ENCODE results near the gene NHSL2. TPM values are rescaled to one million over a fixed set of nuclear protein-coding genes. Genes with fewer than 3 reads are reported as not detected.

NHSL2 gene
- polyA plus RNA-seq, 1 of the 3 experiments (the other 2 are of a cell fraction) = 0.61 TPM

- no peak for TF ChIP-seq MAX (IDR thresholded peaks at IDR 0.05; ENCODE audit: low read depth)
- no peak for TF ChIP-seq EZH2phosphoT487 (IDR thresholded peaks at IDR 0.05; ENCODE audit: borderline replicate concordance, low read depth)
- no peak for TF ChIP-seq NFIC (IDR thresholded peaks at IDR 0.05; ENCODE audit: borderline replicate concordance)
- no peak for TF ChIP-seq MXI1 (IDR thresholded peaks at IDR 0.05; ENCODE audit: low read depth, low read length)
These were observed 269.9 kb downstream of the NHSL2 start (continued) for GRCh38 chrX:72180539-72180938.

- CTCF ChIA-PET = interaction anchor here (0.7 to 1.7 kb wide), 10 partner anchors 12 to 183 kb away, joined by 3 to 6 read pairs (median 4); partner anchors contain the start of gene RPS4X
- no peak for TF ChIP-seq FOXM1 (IDR thresholded peaks at IDR 0.05; ENCODE audit: low read depth)
- no peak for TF ChIP-seq RCOR1 (IDR thresholded peaks at IDR 0.05; ENCODE audit: low read length)
- no peak for TF ChIP-seq NFIC (IDR thresholded peaks at IDR 0.05; ENCODE audit: borderline replicate concordance)
- TF ChIP-seq REST (IDR thresholded peaks at IDR 0.05; ENCODE audit: low read depth, low read length) = no peak
- TF ChIP-seq YY1 (IDR thresholded peaks at IDR 0.05; ENCODE audit: low read depth) = peak; percentile 78; the same call in 1 of the 2 replicates
- TF ChIP-seq EP300 (IDR thresholded peaks at IDR 0.05; ENCODE audit: borderline replicate concordance in 1 of 2, low read depth in 1 of 2, low read length in 1 of 2) = no peak; a peak in 1 of 4 replicates
- no peak for TF ChIP-seq USF2 (IDR thresholded peaks at IDR 0.05; ENCODE audit: borderline replicate concordance, low read depth, low read length)
- peak; percentile 60; the same call in 1 of the 2 replicates for TF ChIP-seq GABPA (IDR thresholded peaks at IDR 0.05; ENCODE audit: low read depth)
- TF ChIP-seq NRF1 (IDR thresholded peaks at IDR 0.05; ENCODE audit: low read depth, low read length) = peak; percentile 45; the same call in 1 of the 2 replicates
- no peak for TF ChIP-seq USF1 (IDR thresholded peaks at IDR 0.05; ENCODE audit: borderline replicate concordance, low read depth)
- TF ChIP-seq PBX3 (IDR thresholded peaks at IDR 0.05) = no peak
- no peak for TF ChIP-seq RFX5 (IDR thresholded peaks at IDR 0.05; ENCODE audit: low read length)
- TF ChIP-seq MAX (IDR thresholded peaks at IDR 0.05; ENCODE audit: low read depth) = peak; percentile 44; the same call in 1 of the 2 replicates
- TF ChIP-seq IRF3 (IDR thresholded peaks at IDR 0.05; ENCODE audit: low read depth, low read length) = peak; percentile 40; the same call in 1 of the 2 replicates
- TF ChIP-seq SIN3A (IDR thresholded peaks at IDR 0.05; ENCODE audit: borderline replicate concordance, low read depth, low read length) = peak; percentile 71; the same call in 1 of the 2 replicates
- peak; percentile 67 for TF ChIP-seq TAF1 (IDR thresholded peaks at IDR 0.05; ENCODE audit: borderline replicate concordance, low read depth, low read length)
- no peak for TF ChIP-seq RXRA (IDR thresholded peaks at IDR 0.05; ENCODE audit: borderline replicate concordance, low read depth)
These were observed 270.8 kb downstream of the NHSL2 start, which contains the start of gene PIN4 for GRCh38 chrX:72181178-72182125. PIN4 (plus strand) TSS chrX:72181757; CDS start chrX:72181786, 29 bp downstream.

More at GRCh38 chrX:72181178-72182125, 270.8 kb downstream of the NHSL2 start, which contains the start of gene PIN4:
- Histone ChIP-seq H3K9ac (peak within 1 kb of the TSS; percentile 97), H3K9me3 (no peaks in the 10 kb centered on the region), H3K9me2 (no peaks in the 10 kb centered on the region), H3F3A (replicated peaks; ENCODE audit: insufficient read depth) (no peaks in the 10 kb centered on the region), H3K27me3 (ENCODE audit: insufficient read depth) (no peaks in the 10 kb centered on the region), H4K20me1 (ENCODE audit: insufficient read depth) (no peaks in the 10 kb centered on the region), H3K36me3 (replicated peaks in 1 of 2; ENCODE audit: control insufficient read depth in 1 of 2, insufficient read depth in 2 of 2, low read length in 1 of 2) (peaks cover 3% of the 10 kb centered on the region in 2 experiments), H3K27ac (ENCODE audit: low read depth in 2 of 2, low read length in 1 of 2) (peak within 1 kb of the TSS; percentile 76 to 99), H2AFZ (ENCODE audit: low read depth) (peak within 1 kb of the TSS; percentile 99), H3K4me1 (ENCODE audit: control insufficient read depth in 1 of 2, insufficient read depth in 2 of 2, low read depth in 1 of 2, low read length in 1 of 2) (peaks cover 2 to 10% of the 10 kb centered on the region in 2 experiments; a peak in 2 of 4 replicates), H3K4me3 (ENCODE audit: low read depth in 2 of 2, low read length in 1 of 2) (peak within 1 kb of the TSS; percentile 94 to 99), H3K79me2 (ENCODE audit: insufficient read depth) (peaks cover 35% of the 10 kb centered on the region), H3K4me2 (peak within 1 kb of the TSS; percentile 80)
- peak; percentile 94 for DNase-seq
- under 1% methylated on average over 46 of the region's 46 CpGs for WGBS (ENCODE audit: low lambda C conversion rate)
- POLR2A ChIA-PET = interaction anchor here (0.7 to 2.3 kb wide), 11 partner anchors 9 to 162 kb away, joined by 3 to 24 read pairs (median 4); partner anchors contain the start of genes ERCC6L, RPS4X and RTL5
